HepG2 (cell line): ENCODE results near the gene UGGT1. TPM values are rescaled to one million over a fixed set of nuclear protein-coding genes. Genes with fewer than 3 reads are reported as not detected.

Experiments
- ARHGAP35 ChIP-seq: sonication (generic); formaldehyde crosslinking; IDR thresholded peaks from 2 replicates; pipeline ENCODE4 v1.9.0; 2022; ENCODE audit warnings: mild to moderate bottlenecking, inconsistent platforms, moderate library complexity, missing genetic modification reagents, borderline replicate concordance
- ARID2 ChIP-seq: sonication (generic); formaldehyde crosslinking; IDR thresholded peaks from 2 replicates; pipeline ENCODE4 v1.8.1; 2022; ENCODE audit warnings: mild to moderate bottlenecking, missing genetic modification reagents, borderline replicate concordance
- FOXA3 ChIP-seq: IDR thresholded peaks from 2 replicates; pipeline ENCODE4 v1.6.1; 2016; ENCODE audit warnings: missing genetic modification reagents, missing compliant biosample characterization
- FOXP1 ChIP-seq, 2 experiments: fragments of 450-650 bp in 1 of 2; IDR thresholded peaks; 2 replicates each; pipeline ENCODE4 v1.6.1; 2017 to 2018; ENCODE audit warnings: antibody characterized with exemption in 1 of 2
- SP5 ChIP-seq: IDR thresholded peaks from 2 replicates; pipeline ENCODE4 v1.6.1; 2016; ENCODE audit warnings: low read depth, borderline replicate concordance
- TARDBP ChIP-seq: sonication (generic); formaldehyde crosslinking; IDR thresholded peaks from 2 replicates; pipeline ENCODE4 v1.8.0; 2022; ENCODE audit warnings: mild to moderate bottlenecking, missing genetic modification reagents
- TEAD2 ChIP-seq: sonication (generic); formaldehyde crosslinking; IDR thresholded peaks from 2 replicates; pipeline ENCODE4 v1.9.0; 2021; ENCODE audit warnings: missing genetic modification reagents
- U2AF2 ChIP-seq: fragments of 200-400 bp; formaldehyde crosslinking; IDR thresholded peaks from 2 replicates; pipeline ENCODE4 v1.6.1; 2017; ENCODE audit warnings: low read depth, mild to moderate bottlenecking, low read length
- ZNF230 ChIP-seq: sonication (generic); formaldehyde crosslinking; IDR thresholded peaks from 2 replicates; pipeline ENCODE4 v1.4.0; 2020; ENCODE audit warnings: mild to moderate bottlenecking, missing genetic modification reagents
- ZNF331 ChIP-seq: sonication (generic); formaldehyde crosslinking; IDR thresholded peaks from 2 replicates; pipeline ENCODE4 v1.4.0; 2020; ENCODE audit warnings: missing genetic modification reagents
- ZNF569 ChIP-seq: sonication (generic); formaldehyde crosslinking; IDR thresholded peaks from 2 replicates; pipeline ENCODE4 v1.5.0; 2020; ENCODE audit warnings: mild to moderate bottlenecking, missing genetic modification reagents, moderate library complexity, borderline replicate concordance
- ZNF644 ChIP-seq: IDR thresholded peaks from 2 replicates; pipeline ENCODE4 v1.6.1; 2016; ENCODE audit warnings: low read depth
- polyA plus RNA-seq, 8 experiments: library from polyadenylated mRNA; depleted of rRNA in 3 of 8; stranded (reverse) in 7 of 8; unstranded in 1 of 8; fragments of >200 nt; fragmentation: Illumina TruSeq in 4 of 8; extraction: Trizol in 4 of 8; gene quantifications; 2 replicates each; pipeline versions ENCODE4 v1.2.1 to v1.2.3, GENCODE V29; 2011 to 2016; ENCODE audit warnings: low read depth in 4 of 8, missing spikeins in 1 of 8, mixed read lengths in 1 of 8; ENCODE audit not compliant: insufficient read depth in 1 of 8
- total RNA-seq, 5 experiments: library from RNA; depleted of rRNA; stranded (reverse); fragments of >200 nt; fragmentation: Illumina TruSeq; extraction: Trizol; gene quantifications; 2 replicates each; pipeline ENCODE4 v1.2.3, GENCODE V29; 2016; ENCODE audit warnings: low read depth in 1 of 5
- TF ChIP-seq, protein P1 (sequence below): sonication (generic); formaldehyde crosslinking; IDR thresholded peaks from 2 replicates; pipeline ENCODE4 v1.9.0; 2021; ENCODE audit warnings: mild to moderate bottlenecking, missing genetic modification reagents
- TF ChIP-seq, protein P2 (sequence below): sonication (generic); formaldehyde crosslinking; IDR thresholded peaks from 2 replicates; pipeline ENCODE4 v1.4.0; 2020; ENCODE audit warnings: missing genetic modification reagents
- TF ChIP-seq, protein P3 (sequence below): sonication (generic); formaldehyde crosslinking; IDR thresholded peaks from 2 replicates; pipeline ENCODE4 v1.5.1; 2020; ENCODE audit warnings: missing genetic modification reagents, mild to moderate bottlenecking, borderline replicate concordance
- TF ChIP-seq, protein P4 (sequence below): IDR thresholded peaks from 2 replicates; pipeline ENCODE4 v1.6.1; 2018; ENCODE audit warnings: missing genetic modification reagents, mild to moderate bottlenecking, missing compliant biosample characterization

UGGT1 gene
- total and polyA plus RNA-seq, 2 of the 13 experiments (the other 11 are each of a cell fraction or from before 2014, with no cell fraction given), result 35.8 to 83.2 TPM

DNA sequence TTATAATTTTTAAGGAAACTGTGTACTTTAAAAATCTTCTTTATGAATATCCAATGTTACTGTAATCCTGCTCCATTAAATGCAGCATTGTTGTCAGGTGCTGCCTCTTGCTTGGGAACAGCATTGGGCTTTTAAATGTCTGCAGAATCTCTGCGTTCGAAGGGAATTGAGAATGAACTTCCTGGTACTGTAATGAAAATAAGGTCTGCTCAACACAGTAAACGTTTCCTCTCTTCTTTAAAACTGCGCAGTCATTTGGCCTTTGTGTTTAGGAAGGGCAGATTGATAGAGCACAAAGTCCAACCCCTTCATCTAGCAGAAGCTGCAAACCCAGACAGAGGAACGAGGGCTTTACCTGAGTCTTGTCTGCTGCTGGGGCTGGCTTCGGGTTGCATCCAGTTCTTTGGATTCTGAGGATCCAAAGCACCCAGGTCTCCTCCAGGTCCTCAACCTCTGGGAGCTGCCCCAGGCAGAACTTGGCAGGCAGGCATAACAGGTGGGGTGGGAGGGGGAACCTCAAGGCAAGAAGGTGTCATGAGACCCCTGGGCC lies 104.5 kb downstream of the UGGT1 start (continued):
- TF ChIP-seq, protein P1, sequence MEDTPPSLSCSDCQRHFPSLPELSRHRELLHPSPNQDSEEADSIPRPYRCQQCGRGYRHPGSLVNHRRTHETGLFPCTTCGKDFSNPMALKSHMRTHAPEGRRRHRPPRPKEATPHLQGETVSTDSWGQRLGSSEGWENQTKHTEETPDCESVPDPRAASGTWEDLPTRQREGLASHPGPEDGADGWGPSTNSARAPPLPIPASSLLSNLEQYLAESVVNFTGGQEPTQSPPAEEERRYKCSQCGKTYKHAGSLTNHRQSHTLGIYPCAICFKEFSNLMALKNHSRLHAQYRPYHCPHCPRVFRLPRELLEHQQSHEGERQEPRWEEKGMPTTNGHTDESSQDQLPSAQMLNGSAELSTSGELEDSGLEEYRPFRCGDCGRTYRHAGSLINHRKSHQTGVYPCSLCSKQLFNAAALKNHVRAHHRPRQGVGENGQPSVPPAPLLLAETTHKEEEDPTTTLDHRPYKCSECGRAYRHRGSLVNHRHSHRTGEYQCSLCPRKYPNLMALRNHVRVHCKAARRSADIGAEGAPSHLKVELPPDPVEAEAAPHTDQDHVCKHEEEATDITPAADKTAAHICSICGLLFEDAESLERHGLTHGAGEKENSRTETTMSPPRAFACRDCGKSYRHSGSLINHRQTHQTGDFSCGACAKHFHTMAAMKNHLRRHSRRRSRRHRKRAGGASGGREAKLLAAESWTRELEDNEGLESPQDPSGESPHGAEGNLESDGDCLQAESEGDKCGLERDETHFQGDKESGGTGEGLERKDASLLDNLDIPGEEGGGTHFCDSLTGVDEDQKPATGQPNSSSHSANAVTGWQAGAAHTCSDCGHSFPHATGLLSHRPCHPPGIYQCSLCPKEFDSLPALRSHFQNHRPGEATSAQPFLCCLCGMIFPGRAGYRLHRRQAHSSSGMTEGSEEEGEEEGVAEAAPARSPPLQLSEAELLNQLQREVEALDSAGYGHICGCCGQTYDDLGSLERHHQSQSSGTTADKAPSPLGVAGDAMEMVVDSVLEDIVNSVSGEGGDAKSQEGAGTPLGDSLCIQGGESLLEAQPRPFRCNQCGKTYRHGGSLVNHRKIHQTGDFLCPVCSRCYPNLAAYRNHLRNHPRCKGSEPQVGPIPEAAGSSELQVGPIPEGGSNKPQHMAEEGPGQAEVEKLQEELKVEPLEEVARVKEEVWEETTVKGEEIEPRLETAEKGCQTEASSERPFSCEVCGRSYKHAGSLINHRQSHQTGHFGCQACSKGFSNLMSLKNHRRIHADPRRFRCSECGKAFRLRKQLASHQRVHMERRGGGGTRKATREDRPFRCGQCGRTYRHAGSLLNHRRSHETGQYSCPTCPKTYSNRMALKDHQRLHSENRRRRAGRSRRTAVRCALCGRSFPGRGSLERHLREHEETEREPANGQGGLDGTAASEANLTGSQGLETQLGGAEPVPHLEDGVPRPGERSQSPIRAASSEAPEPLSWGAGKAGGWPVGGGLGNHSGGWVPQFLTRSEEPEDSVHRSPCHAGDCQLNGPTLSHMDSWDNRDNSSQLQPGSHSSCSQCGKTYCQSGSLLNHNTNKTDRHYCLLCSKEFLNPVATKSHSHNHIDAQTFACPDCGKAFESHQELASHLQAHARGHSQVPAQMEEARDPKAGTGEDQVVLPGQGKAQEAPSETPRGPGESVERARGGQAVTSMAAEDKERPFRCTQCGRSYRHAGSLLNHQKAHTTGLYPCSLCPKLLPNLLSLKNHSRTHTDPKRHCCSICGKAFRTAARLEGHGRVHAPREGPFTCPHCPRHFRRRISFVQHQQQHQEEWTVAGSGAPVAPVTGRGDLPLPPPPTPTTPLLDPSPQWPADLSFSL (CRISPR knock-in tag), result no peak
- TF ChIP-seq TEAD2 (CRISPR knock-in tag) (no peak), TARDBP (CRISPR knock-in tag) (peak; percentile 67; the same call in 1 of the 2 replicates), FOXP1 (IDR thresholded peaks at IDR 0.05) (no peak), FOXP1 (CRISPR knock-in tag; IDR thresholded peaks at IDR 0.05) (peak; percentile 36; the same call in 1 of the 2 replicates), ZNF569 (CRISPR knock-in tag) (no peak), SP5 (CRISPR knock-in tag) (peak; percentile 17; the same call in 1 of the 2 replicates), FOXA3 (CRISPR knock-in tag) (peak; percentile 72), ARHGAP35 (CRISPR knock-in tag) (peak; percentile 31; the same call in 1 of the 2 replicates), ZNF331 (CRISPR knock-in tag) (peak; percentile 55; the same call in 1 of the 2 replicates), U2AF2 (no peak), ARID2 (CRISPR knock-in tag) (no peak), ZNF644 (peak; percentile 83), ZNF230 (CRISPR knock-in tag) (no peak)
- TF ChIP-seq, protein P2, sequence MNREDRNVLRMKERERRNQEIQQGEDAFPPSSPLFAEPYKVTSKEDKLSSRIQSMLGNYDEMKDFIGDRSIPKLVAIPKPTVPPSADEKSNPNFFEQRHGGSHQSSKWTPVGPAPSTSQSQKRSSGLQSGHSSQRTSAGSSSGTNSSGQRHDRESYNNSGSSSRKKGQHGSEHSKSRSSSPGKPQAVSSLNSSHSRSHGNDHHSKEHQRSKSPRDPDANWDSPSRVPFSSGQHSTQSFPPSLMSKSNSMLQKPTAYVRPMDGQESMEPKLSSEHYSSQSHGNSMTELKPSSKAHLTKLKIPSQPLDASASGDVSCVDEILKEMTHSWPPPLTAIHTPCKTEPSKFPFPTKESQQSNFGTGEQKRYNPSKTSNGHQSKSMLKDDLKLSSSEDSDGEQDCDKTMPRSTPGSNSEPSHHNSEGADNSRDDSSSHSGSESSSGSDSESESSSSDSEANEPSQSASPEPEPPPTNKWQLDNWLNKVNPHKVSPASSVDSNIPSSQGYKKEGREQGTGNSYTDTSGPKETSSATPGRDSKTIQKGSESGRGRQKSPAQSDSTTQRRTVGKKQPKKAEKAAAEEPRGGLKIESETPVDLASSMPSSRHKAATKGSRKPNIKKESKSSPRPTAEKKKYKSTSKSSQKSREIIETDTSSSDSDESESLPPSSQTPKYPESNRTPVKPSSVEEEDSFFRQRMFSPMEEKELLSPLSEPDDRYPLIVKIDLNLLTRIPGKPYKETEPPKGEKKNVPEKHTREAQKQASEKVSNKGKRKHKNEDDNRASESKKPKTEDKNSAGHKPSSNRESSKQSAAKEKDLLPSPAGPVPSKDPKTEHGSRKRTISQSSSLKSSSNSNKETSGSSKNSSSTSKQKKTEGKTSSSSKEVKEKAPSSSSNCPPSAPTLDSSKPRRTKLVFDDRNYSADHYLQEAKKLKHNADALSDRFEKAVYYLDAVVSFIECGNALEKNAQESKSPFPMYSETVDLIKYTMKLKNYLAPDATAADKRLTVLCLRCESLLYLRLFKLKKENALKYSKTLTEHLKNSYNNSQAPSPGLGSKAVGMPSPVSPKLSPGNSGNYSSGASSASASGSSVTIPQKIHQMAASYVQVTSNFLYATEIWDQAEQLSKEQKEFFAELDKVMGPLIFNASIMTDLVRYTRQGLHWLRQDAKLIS (CRISPR knock-in tag), result peak; percentile 35; the same call in 1 of the 2 replicates
- TF ChIP-seq, protein P3, sequence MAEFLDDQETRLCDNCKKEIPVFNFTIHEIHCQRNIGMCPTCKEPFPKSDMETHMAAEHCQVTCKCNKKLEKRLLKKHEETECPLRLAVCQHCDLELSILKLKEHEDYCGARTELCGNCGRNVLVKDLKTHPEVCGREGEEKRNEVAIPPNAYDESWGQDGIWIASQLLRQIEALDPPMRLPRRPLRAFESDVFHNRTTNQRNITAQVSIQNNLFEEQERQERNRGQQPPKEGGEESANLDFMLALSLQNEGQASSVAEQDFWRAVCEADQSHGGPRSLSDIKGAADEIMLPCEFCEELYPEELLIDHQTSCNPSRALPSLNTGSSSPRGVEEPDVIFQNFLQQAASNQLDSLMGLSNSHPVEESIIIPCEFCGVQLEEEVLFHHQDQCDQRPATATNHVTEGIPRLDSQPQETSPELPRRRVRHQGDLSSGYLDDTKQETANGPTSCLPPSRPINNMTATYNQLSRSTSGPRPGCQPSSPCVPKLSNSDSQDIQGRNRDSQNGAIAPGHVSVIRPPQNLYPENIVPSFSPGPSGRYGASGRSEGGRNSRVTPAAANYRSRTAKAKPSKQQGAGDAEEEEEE, result no peak
- TF ChIP-seq, protein P4, sequence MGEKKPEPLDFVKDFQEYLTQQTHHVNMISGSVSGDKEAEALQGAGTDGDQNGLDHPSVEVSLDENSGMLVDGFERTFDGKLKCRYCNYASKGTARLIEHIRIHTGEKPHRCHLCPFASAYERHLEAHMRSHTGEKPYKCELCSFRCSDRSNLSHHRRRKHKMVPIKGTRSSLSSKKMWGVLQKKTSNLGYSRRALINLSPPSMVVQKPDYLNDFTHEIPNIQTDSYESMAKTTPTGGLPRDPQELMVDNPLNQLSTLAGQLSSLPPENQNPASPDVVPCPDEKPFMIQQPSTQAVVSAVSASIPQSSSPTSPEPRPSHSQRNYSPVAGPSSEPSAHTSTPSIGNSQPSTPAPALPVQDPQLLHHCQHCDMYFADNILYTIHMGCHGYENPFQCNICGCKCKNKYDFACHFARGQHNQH (CRISPR knock-in tag), result peak; percentile 57; the same call in 1 of the 2 replicates
